HepG2 (cell line): Measurements from ENCODE around the gene SYT7. TPM values are rescaled to one million over a fixed set of nuclear protein-coding genes. Genes with fewer than 3 reads are reported as not detected.

Experiments
- ATAC-seq: fragments of 200-7000 bp; cut with Tn5 transposase; 3 replicates; pipeline ENCODE4 v1.9.1; 2020; ENCODE audit warnings: mild to moderate bottlenecking, moderate library complexity
- BruUV-seq: library from RNA; stranded (reverse); fragments of 400-500 nt; replicated peaks from 2 replicates; lab custom pipeline; 2021; lab: Mats Ljungman, UMichigan
- CTCF ChIA-PET: fragments of 300-600 bp; formaldehyde crosslinking; extraction: SDS; loops from one replicate; lab custom pipeline; 2021; ENCODE audit warnings: low total read pairs, inconsistent platforms, low intra/inter-chr PET ratio; lab: Yijun Ruan, JAX
- POLR2A ChIA-PET: fragments of 350-600 bp; sonication (Branson Sonifier 250); formaldehyde crosslinking; loops from one replicate; lab custom pipeline; 2020; ENCODE audit warnings: antibody characterized with exemption, inconsistent platforms; lab: Yijun Ruan, JAX
- DNase-seq: peaks from one replicate; pipeline ENCODE4 v3.0.0-alpha.2; 2015; ENCODE audit warnings: low spot score
- FAIRE-seq: peaks from 3 replicates; lab custom pipeline; 2011; peaks lifted over from hg19 to GRCh38; lab: Jason Lieb, UNC
- H2AFZ ChIP-seq: one replicate; pipeline ENCODE4 v1.6.1; 2011; ENCODE audit warnings: low read length, inconsistent platforms
- H3K27ac ChIP-seq: fragments of 300-600 bp; 3 replicates; pipeline ENCODE4 v1.8.0; 2011; ENCODE audit warnings: mixed run types, mild to moderate bottlenecking, mixed read lengths, low read length, inconsistent platforms; ENCODE audit not compliant: insufficient read depth; ENCODE audit errors: extremely low read length
- H3K27me3 ChIP-seq, 2 experiments: fragments of 200-600 bp in 1 of 2; 2 replicates in 1 of 2; 3 replicates in 1 of 2; pipeline versions ENCODE4 v1.6.0 to v1.8.0; 2011; ENCODE audit warnings: low read length in 2 of 2, mild to moderate bottlenecking in 2 of 2, moderate library complexity in 2 of 2, inconsistent platforms in 1 of 2; ENCODE audit not compliant: insufficient read depth in 2 of 2, control insufficient read depth in 1 of 2
- H3K36me3 ChIP-seq, 2 experiments: fragments of 200-600 bp in 1 of 2; replicated peaks in 1 of 2; 2 replicates in 1 of 2; 3 replicates in 1 of 2; pipeline versions ENCODE4 v1.5.1 to v1.8.0; 2011; ENCODE audit warnings: low read length in 2 of 2, inconsistent platforms in 1 of 2; ENCODE audit not compliant: insufficient read depth in 2 of 2, control insufficient read depth in 1 of 2
- H3K4me1 ChIP-seq: 2 replicates; pipeline ENCODE4 v1.5.1; 2012; ENCODE audit warnings: low read length, inconsistent platforms; ENCODE audit not compliant: insufficient read depth
- H3K4me2 ChIP-seq: 2 replicates; pipeline ENCODE4 v1.6.0; 2011; ENCODE audit warnings: low read depth, low read length, inconsistent platforms
- H3K4me3 ChIP-seq, 3 experiments: fragments of 200-600 bp in 1 of 3; sonication (generic), shearing (Covaris generic) in 1 of 3; replicated peaks in 1 of 3; 2 replicates each; pipeline ENCODE4 v1.5.1; 2011 to 2016; ENCODE audit warnings: low read length in 3 of 3, inconsistent platforms in 2 of 3, low read depth in 2 of 3, mild to moderate bottlenecking in 2 of 3, control low read depth in 1 of 3, mixed read lengths in 1 of 3; ENCODE audit not compliant: insufficient read depth in 1 of 3
- H3K79me2 ChIP-seq: one replicate; pipeline ENCODE4 v1.6.1; 2011; ENCODE audit warnings: low read length, inconsistent platforms; ENCODE audit not compliant: insufficient read depth
- H3K9ac ChIP-seq: 2 replicates; pipeline ENCODE4 v1.6.0; 2011; ENCODE audit warnings: mild to moderate bottlenecking, low read depth, low read length, inconsistent platforms; ENCODE audit not compliant: insufficient read depth
- H3K9me3 ChIP-seq: 2 replicates; pipeline ENCODE4 v1.5.1; 2012; ENCODE audit warnings: mild to moderate bottlenecking, low read length
- H4K20me1 ChIP-seq: 2 replicates; pipeline ENCODE4 v1.6.0; 2011; ENCODE audit warnings: inconsistent platforms, mild to moderate bottlenecking, low read length, moderate library complexity; ENCODE audit not compliant: insufficient read depth
- CREB1 ChIP-seq, 2 experiments: fragments of 450-650 bp in 1 of 2; IDR thresholded peaks; 2 replicates each; pipeline ENCODE4 v1.6.1; 2016 to 2017; ENCODE audit warnings: control low read depth in 1 of 2, mild to moderate bottlenecking in 1 of 2, missing compliant biosample characterization in 1 of 2, missing genetic modification characterization in 1 of 2
- NFKB2 ChIP-seq: sonication (generic); formaldehyde crosslinking; IDR thresholded peaks from 2 replicates; pipeline ENCODE4 v1.4.0; 2020; ENCODE audit warnings: missing genetic modification reagents, borderline replicate concordance
- PCBP1 ChIP-seq: fragments of 200-400 bp; formaldehyde crosslinking; IDR thresholded peaks from 2 replicates; pipeline ENCODE4 v1.6.1; 2017; ENCODE audit warnings: mild to moderate bottlenecking, low read depth, low read length, borderline replicate concordance
- RFX3 ChIP-seq: IDR thresholded peaks from 2 replicates; pipeline ENCODE4 v1.6.1; 2016; ENCODE audit warnings: missing biosample characterization, missing genetic modification reagents
- TCF7 ChIP-seq: sonication (generic); IDR thresholded peaks from 2 replicates; pipeline ENCODE4 v1.6.1; 2016; ENCODE audit warnings: antibody characterized with exemption, low read depth
- ZBTB3 ChIP-seq: sonication (generic); formaldehyde crosslinking; IDR thresholded peaks from 2 replicates; pipeline ENCODE4 v1.4.0; 2020; ENCODE audit warnings: low read depth, mild to moderate bottlenecking, moderate library complexity, missing genetic modification reagents, borderline replicate concordance
- ZNF430 ChIP-seq: sonication (generic); formaldehyde crosslinking; IDR thresholded peaks from 2 replicates; pipeline ENCODE4 v1.9.0; 2021; ENCODE audit warnings: mild to moderate bottlenecking, missing genetic modification reagents
- ZNF530 ChIP-seq: sonication (generic); formaldehyde crosslinking; IDR thresholded peaks from 2 replicates; pipeline ENCODE4 v1.5.0; 2020; ENCODE audit warnings: low read depth, mild to moderate bottlenecking, missing genetic modification reagents
- ZNF562 ChIP-seq: sonication (generic); formaldehyde crosslinking; IDR thresholded peaks from 2 replicates; pipeline ENCODE4 v1.8.0; 2022; ENCODE audit warnings: missing genetic modification reagents, borderline replicate concordance
- WGBS: methylation state at CpG from one replicate; pipeline ENCODE4 v1.1.6; 2017; ENCODE audit warnings: low lambda C conversion rate; 5-methylcytosine and 5-hydroxymethylcytosine counted together
- in situ Hi-C: cut with HindIII; loops from 2 replicates; pipeline ENCODE4 v1.10.0; 2017; ENCODE audit warnings: low pct_unique_long_range_greater_than_20kb; ENCODE audit not compliant: extremely low pct_ligation_motif_present
- intact Hi-C: fragments of 100-400 bp; cut with micrococcal nuclease; formaldehyde crosslinking; loops from one replicate; pipeline ENCODE4 v1.10.0; 2022; ENCODE audit not compliant: unreplicated experiment
- polyA plus RNA-seq, 8 experiments: library from polyadenylated mRNA; depleted of rRNA in 3 of 8; stranded (reverse) in 7 of 8; unstranded in 1 of 8; fragments of >200 nt; fragmentation: Illumina TruSeq in 4 of 8; extraction: Trizol in 4 of 8; gene quantifications; 2 replicates each; pipeline versions ENCODE4 v1.2.1 to v1.2.3, GENCODE V29; 2011 to 2016; ENCODE audit warnings: low read depth in 4 of 8, missing spikeins in 1 of 8, mixed read lengths in 1 of 8; ENCODE audit not compliant: insufficient read depth in 1 of 8
- total RNA-seq, 5 experiments: library from RNA; depleted of rRNA; stranded (reverse); fragments of >200 nt; fragmentation: Illumina TruSeq; extraction: Trizol; gene quantifications; 2 replicates each; pipeline ENCODE4 v1.2.3, GENCODE V29; 2016; ENCODE audit warnings: low read depth in 1 of 5
- TF ChIP-seq, protein P1 (sequence below): fragments of 450-650 bp; IDR thresholded peaks from 2 replicates; pipeline ENCODE4 v1.6.1; 2017
- TF ChIP-seq, protein P2 (sequence below): sonication (generic); formaldehyde crosslinking; IDR thresholded peaks from 2 replicates; pipeline ENCODE4 v1.5.0; 2020; ENCODE audit warnings: mild to moderate bottlenecking, missing genetic modification reagents, moderate library complexity
- TF ChIP-seq, protein P3 (sequence below): conservative IDR thresholded peaks from 2 replicates; pipeline ENCODE4 v1.6.1; 2018; ENCODE audit warnings: missing genetic modification reagents

The SYT7 gene
- total and polyA plus RNA-seq, 2 of the 13 experiments (the other 11 are each of a cell fraction or from before 2014, with no cell fraction given): 1.4 to 4.4 TPM

DNA sequence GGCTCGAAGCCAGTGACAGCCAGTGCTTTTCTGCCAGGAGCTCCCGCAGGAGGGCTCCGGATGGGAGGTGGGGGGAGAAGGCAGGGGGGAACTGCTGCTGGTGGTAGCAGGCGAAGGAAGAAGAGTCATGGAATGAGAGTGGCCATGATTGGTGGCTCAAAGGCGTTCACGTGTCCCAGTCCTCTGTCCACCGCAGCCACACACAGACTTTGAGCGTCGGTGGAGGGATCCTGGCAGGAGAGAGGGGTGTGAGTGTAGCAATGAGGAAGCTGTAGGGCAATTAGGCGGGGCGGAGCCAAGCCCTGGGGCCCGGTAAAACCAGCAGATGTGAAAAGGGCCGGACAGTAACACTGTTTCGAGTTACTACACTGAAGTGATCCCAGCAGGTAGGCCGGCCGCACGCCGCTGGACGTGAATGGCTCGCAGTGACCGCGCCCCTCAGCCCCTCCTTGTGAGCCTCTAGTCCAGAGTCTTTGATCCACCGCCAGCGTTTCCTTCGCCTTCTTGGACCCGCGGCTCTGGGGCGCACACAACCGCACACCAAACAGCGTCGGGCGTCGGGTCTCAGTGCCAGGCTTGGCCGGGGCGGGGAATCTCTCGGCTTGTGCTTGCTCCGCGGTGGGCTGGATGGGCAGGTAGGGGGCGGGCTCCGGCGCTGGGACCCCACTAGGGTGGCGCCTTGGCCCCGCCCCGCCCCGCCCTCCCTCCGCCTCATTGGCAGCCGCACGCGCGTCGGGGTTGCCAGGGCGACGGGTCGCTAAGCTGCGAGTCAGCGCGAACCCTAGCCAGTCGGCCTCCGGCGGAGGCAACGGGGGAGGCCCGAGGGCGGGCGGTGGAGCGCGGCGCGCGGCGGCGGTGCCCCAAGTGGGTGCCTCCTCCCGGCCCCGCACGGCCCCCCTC is 72.7 kb downstream of the SYT7 start, which contains the start of gene LRRC10B (continued):
- TF ChIP-seq TCF7 (peak; percentile 71), RFX3 (peak; percentile 70)
- TF ChIP-seq, all 625 proteins: peak for 14

DNA sequence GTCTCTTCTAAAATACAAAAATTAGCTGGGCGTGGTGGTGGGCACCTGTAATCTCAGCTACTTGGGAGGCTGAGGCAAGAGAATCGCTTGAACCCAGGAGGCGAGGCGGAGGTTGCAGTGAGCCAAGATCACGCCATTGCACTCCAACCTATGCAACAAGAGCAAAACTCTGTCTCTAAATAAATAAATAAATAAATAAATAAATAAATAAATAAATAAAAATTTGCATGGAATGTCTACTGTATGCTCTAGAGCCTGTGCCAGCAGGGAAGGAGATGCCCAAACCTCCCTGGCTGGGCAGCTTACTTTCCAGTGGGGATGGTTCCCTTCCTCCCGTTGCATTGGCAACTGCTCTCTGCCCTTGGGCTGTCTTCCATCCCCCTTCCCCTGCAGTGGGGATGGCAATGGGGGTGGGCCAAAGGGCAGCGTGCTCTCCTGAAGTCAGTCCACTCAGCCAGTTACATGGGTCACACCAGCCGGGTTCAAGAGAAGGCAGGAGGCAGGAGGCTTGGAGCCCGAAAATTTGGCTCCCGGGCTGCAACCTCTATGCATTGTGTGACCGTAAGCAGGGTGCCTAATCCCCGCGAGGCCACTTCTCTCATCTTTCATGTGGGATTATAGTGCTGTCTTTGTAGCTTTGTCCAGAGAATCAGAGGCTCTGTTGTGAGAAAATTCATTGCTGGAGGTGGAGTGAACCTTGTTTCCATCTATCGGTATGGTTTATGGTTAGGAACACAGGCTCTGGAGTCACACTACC is 73.7 kb downstream of the SYT7 start:
- DNase-seq (no peak), ATAC-seq (no peak), FAIRE-seq (no peak)
- Histone ChIP-seq H3K4me1 (peaks cover 37% of the 10 kb centered on the region), H3K9ac (no peak overlapping the region), H3K4me3 (no peak overlapping the region), H4K20me1 (no peaks in the 10 kb centered on the region), H2AFZ (no peak overlapping the region), H3K27me3 (peaks cover 15 to 50% of the 10 kb centered on the region in 2 experiments), H3K4me2 (no peak overlapping the region), H3K9me3 (no peaks in the 10 kb centered on the region), H3K36me3 (no peaks in the 10 kb centered on the region), H3K27ac (no peak overlapping the region), H3K79me2 (no peaks in the 10 kb centered on the region)
- POLR2A ChIA-PET: no interaction called here
- in situ Hi-C loops (no loop called here), intact Hi-C loops (no loop called here)
- 53% methylated on average over 10 of the region's 14 CpGs for WGBS
- CTCF ChIA-PET: no interaction called here
- TF ChIP-seq ZNF530 (no peak), NFKB2 (no peak), ZNF562 (CRISPR knock-in tag) (no peak), ZBTB3 (CRISPR knock-in tag) (no peak), ZNF430 (CRISPR knock-in tag) (no peak), CREB1 (IDR thresholded peaks at IDR 0.05) (no peak), CREB1 (CRISPR knock-in tag; IDR thresholded peaks at IDR 0.05) (no peak), PCBP1 (no peak)
- TF ChIP-seq, protein P1, sequence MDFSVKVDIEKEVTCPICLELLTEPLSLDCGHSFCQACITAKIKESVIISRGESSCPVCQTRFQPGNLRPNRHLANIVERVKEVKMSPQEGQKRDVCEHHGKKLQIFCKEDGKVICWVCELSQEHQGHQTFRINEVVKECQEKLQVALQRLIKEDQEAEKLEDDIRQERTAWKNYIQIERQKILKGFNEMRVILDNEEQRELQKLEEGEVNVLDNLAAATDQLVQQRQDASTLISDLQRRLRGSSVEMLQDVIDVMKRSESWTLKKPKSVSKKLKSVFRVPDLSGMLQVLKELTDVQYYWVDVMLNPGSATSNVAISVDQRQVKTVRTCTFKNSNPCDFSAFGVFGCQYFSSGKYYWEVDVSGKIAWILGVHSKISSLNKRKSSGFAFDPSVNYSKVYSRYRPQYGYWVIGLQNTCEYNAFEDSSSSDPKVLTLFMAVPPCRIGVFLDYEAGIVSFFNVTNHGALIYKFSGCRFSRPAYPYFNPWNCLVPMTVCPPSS: no peak
- TF ChIP-seq, protein P2, sequence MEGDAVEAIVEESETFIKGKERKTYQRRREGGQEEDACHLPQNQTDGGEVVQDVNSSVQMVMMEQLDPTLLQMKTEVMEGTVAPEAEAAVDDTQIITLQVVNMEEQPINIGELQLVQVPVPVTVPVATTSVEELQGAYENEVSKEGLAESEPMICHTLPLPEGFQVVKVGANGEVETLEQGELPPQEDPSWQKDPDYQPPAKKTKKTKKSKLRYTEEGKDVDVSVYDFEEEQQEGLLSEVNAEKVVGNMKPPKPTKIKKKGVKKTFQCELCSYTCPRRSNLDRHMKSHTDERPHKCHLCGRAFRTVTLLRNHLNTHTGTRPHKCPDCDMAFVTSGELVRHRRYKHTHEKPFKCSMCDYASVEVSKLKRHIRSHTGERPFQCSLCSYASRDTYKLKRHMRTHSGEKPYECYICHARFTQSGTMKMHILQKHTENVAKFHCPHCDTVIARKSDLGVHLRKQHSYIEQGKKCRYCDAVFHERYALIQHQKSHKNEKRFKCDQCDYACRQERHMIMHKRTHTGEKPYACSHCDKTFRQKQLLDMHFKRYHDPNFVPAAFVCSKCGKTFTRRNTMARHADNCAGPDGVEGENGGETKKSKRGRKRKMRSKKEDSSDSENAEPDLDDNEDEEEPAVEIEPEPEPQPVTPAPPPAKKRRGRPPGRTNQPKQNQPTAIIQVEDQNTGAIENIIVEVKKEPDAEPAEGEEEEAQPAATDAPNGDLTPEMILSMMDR: no peak
- TF ChIP-seq, protein P3, sequence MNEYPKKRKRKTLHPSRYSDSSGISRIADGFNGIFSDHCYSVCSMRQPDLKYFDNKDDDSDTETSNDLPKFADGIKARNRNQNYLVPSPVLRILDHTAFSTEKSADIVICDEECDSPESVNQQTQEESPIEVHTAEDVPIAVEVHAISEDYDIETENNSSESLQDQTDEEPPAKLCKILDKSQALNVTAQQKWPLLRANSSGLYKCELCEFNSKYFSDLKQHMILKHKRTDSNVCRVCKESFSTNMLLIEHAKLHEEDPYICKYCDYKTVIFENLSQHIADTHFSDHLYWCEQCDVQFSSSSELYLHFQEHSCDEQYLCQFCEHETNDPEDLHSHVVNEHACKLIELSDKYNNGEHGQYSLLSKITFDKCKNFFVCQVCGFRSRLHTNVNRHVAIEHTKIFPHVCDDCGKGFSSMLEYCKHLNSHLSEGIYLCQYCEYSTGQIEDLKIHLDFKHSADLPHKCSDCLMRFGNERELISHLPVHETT (CRISPR knock-in tag): no peak
- no TSS peak for BruUV-seq
